IgD-negative memory B cell (primary cell): ENCODE results near the gene TYMP. TPM values are rescaled to one million over a fixed set of nuclear protein-coding genes. Genes with fewer than 3 reads are reported as not detected.

Source experiments
- H3K27ac Mint-ChIP-seq, 3 donors: one replicate each; pipeline ENCODE4 v1.8.0; 2020 to 2022; ENCODE audit warnings: mild to moderate bottlenecking in 3 of 3, mixed read lengths in 3 of 3, moderate library complexity in 1 of 3
- H3K27me3 Mint-ChIP-seq: one replicate; pipeline ENCODE4 v1.8.0; 2021; ENCODE audit warnings: mixed read lengths
- H3K36me3 Mint-ChIP-seq: one replicate; pipeline ENCODE4 v1.8.0; 2020; ENCODE audit warnings: mild to moderate bottlenecking, mixed read lengths
- H3K4me1 Mint-ChIP-seq, 3 donors: one replicate each; pipeline ENCODE4 v1.8.0; 2020 to 2022; ENCODE audit warnings: mixed read lengths in 3 of 3, mild to moderate bottlenecking in 1 of 3
- H3K4me3 Mint-ChIP-seq, 4 donors: one replicate each; pipeline ENCODE4 v1.8.0; 2020 to 2022; ENCODE audit warnings: mild to moderate bottlenecking in 4 of 4, mixed read lengths in 4 of 4, moderate library complexity in 3 of 4
- H3K9me3 Mint-ChIP-seq, 3 donors: one replicate each; pipeline ENCODE4 v1.8.0; 2020 to 2021; ENCODE audit warnings: mixed read lengths in 3 of 3, mild to moderate bottlenecking in 1 of 3
- polyA plus RNA-seq: library from polyadenylated mRNA; unstranded; fragments of 300-500 nt; fragmentation: Illumina TruSeq; gene quantifications from one replicate; pipeline ENCODE4 v1.2.3, GENCODE V29; 2021

The TYMP gene
- polyA plus RNA-seq, 1 donor from 2014 or later, result 56.8 TPM

DNA sequence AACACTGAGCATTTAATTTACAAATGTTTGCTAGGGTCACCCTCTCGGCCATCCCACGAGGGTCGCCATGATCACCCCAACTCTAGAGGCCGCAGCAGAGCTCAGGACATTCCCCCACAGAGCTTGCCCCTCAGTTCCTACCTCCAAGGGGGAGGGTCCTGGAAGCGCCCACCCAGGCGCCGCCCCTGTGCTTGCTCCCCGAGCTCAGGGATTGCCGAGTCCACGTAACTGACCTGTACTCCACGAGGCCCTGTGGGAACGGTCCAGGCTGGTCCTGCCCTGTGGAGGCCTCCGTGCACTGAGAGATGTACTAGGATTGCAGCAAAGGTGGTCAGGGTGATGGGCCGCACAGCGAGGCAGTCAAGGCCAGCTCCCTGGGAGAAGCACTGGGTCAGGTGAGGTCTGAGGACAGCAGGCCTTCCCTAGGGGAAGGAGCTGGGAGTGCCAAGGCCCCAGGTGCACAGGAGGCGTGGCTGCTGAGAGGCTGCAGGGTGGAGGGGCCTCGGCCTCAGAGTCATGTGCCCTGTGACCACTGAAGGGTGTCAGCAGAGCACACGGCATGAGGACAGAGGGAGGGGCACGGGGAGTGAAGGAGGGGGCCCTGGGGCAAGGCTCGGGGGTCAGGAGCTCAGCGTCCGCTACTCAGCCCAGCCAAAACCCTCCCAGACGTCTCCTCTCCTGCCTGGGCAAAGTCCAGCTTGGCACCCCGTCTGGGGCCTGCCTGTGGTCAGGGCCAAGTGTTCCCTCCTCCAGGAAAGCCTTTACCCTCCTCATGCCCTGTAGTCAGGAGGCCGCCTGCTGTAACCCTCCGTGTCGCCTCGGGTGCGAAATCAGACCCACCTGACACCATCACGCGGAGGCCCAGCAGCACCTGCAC lies 45.6 kb downstream of the TYMP start:
- Mint-ChIP-seq H3K27ac (no peak overlapping the region), H3K4me1 (peaks cover 3 to 5% (median 4%) of the 10 kb centered on the region in 3 donors), H3K9me3 (no peaks in the 10 kb centered on the region), H3K36me3 (no peaks in the 10 kb centered on the region), H3K27me3 (peaks cover 12% of the 10 kb centered on the region), H3K4me3 (peak overlapping the region in 1 of 4 donors; percentile 54)

DNA sequence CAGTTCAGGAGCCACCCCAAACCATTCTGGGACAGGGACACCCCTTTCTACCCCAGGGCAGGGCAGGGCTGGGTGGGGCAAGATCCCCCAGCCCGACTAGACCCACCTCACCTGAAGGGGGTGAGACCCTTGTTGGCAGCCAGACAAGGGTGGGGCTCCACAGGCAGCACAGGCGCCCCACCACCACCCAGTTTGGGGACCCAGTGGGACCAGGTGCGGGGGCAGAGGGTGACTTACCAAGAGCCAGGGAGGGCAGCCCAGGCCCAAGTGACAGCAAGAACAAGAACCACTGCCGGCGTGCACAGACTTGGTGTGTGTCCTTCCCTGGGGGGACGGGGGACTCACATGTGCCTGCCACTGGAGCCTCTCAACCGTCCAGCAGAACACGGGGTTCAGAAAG lies 46.3 kb downstream of the TYMP start:
- H3K9me3 Mint-ChIP-seq, result no peaks in the 10 kb centered on the region
- peaks cover 3 to 5% (median 4%) of the 10 kb centered on the region in 3 donors for H3K4me1 Mint-ChIP-seq
- no peak overlapping the region for H3K27ac Mint-ChIP-seq
- H3K27me3 Mint-ChIP-seq, result peaks cover 12% of the 10 kb centered on the region
- no peaks in the 10 kb centered on the region for H3K36me3 Mint-ChIP-seq
- no peak overlapping the region for H3K4me3 Mint-ChIP-seq

DNA sequence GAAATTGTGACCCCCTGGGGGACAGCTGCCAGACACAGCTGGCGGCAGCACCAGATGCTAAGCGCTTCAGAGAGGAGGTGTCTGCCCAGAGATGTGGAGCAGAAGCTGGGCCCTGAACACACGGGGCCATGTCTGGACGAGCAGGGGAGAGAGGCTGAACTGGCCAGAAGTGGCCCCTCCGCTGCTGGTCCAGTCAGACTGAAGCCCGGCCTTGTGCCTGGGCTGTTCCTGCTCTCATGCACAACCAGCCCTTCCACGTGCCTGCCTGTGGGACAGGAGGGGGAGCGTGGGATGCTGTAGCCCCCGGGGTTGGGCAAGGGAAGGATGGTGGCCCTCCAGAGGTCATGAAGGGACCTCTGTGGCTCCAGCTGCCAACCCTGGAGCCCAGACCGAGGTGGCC lies 46.7 kb downstream of the TYMP start:
- Mint-ChIP-seq H3K27ac (no peak overlapping the region), H3K4me1 (peaks cover 3 to 5% (median 4%) of the 10 kb centered on the region in 3 donors), H3K9me3 (no peaks in the 10 kb centered on the region), H3K27me3 (peaks cover 12% of the 10 kb centered on the region), H3K4me3 (peak overlapping the region in 1 of 4 donors; percentile 60), H3K36me3 (no peaks in the 10 kb centered on the region)

DNA sequence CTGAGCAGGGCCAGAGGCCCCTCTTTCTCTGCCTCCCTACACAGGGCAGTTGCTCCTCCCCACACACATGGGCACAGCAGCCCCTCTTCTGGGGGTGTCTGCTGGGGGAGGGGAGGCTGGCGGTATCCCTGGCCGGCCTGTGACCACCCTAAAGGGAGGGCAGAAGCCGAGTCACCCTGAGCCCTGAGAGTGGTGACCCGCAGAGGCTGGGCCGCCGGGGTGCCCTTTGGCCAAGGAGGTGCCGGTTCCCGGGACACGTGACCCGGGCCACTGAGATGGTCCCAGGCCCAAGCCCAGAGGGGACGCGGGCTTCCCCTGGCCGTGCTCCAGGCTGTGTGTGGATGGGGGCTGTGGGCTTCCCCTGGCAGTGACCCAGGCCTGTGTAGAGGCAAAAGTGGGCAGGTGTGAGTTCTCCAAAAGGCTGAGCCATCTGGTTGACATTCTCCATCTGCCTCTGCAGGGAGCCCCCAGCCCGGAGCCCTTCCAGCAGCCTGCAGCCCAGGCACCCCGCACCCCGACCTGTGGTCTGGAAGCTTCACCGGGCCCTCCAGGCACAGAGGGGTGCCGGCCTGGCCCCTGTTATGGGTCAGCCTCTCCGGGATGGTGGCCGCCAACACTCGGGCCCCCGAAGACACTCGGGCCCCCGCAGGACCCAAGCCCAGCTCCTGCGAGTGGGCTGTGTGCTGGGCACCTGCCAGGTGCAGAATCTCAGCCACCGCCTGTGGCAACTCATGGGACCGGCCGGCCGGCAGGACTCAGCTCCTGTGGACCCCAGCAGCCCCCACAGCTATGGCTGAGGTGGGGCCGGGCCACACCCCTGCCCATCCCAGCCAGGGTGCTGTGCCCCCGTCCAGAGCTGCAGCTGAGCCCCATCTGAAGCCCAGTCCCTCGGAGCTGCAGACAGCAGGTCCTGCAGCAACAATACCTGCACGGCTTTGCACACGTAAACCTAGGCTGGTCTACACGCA lies 47.4 kb downstream of the TYMP start:
- peaks cover 12% of the 10 kb centered on the region for H3K27me3 Mint-ChIP-seq
- H3K27ac Mint-ChIP-seq, result peak overlapping the region in 1 of 3 donors; percentile 19
- H3K4me1 Mint-ChIP-seq, result peaks cover 3 to 5% (median 4%) of the 10 kb centered on the region in 3 donors
- H3K9me3 Mint-ChIP-seq, result no peaks in the 10 kb centered on the region
- no peaks in the 10 kb centered on the region for H3K36me3 Mint-ChIP-seq
- peak overlapping the region; percentile 17 to 72 (median 62) for H3K4me3 Mint-ChIP-seq

DNA sequence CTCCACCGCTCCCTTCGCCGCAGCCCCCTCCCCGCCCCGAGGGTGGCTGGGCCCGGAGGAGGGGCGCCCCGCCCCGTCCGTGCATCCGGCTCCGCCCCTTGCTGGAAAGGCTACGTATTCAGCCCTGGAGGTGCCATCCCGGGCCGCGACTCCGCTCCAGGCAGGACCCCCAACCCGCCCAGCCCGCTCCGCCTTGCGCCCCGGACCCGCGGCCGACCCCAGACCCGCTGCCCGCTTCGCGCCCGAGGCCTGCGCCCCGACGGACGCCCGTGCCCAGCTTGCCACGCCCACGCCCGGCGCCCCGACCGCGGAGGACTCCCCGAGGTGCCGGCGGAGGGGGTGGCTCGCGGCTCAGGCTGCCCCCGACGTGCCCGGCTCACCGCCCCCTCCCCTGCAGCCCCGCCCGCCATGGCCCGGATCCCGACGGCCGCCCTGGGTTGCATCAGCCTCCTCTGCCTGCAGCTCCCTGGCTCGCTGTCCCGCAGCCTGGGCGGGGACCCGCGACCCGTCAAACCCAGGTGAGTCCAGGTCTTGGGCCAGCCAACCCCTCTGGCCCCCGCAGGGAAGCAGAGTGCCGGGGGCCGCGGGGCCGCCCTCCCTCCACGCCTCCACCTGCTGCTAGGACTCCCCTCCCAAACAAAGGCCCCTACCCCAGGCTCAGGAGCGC lies 48.2 kb downstream of the TYMP start, which contains the start of gene ADM2:
ADM2 (plus strand) TSS at position 104 of the 667 bp plus-strand sequence; CDS start at position 409, 305 bp downstream.
- H3K27ac Mint-ChIP-seq, result peak within 1 kb of the TSS in 1 of 3 donors; percentile 88
- H3K36me3 Mint-ChIP-seq, result no peaks in the 10 kb centered on the region
- H3K9me3 Mint-ChIP-seq, result no peaks in the 10 kb centered on the region
- H3K27me3 Mint-ChIP-seq, result peaks cover 12% of the 10 kb centered on the region
- H3K4me1 Mint-ChIP-seq, result peaks cover 3 to 5% (median 4%) of the 10 kb centered on the region in 3 donors
- peak within 1 kb of the TSS; percentile 73 to 84 (median 80) for H3K4me3 Mint-ChIP-seq

DNA sequence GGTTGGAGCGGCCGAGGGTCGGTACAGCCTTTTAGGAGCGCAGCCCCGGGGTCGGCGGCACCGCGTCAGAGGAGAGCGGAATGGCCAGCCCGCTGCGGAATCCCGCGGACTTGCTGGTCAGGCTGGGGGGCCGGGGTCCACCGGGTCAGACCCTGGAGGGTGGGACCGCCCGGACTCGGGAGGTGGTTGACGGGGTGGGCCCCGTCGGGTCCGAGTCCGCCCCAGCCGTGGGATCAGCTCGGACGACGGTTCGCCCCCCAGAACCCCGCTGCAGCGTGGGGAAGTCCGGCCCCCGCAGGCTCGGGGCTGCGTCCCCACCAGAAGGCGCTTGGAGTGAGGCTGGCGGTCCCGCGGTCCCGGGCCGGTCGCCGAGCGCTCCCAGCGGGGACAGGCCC lies 48.8 kb downstream of the TYMP start:
- H3K36me3 Mint-ChIP-seq, result no peaks in the 10 kb centered on the region
- peaks cover 12% of the 10 kb centered on the region for H3K27me3 Mint-ChIP-seq
- H3K4me3 Mint-ChIP-seq, result peak overlapping the region in 3 of 4 donors; percentile 14 to 64 (median 47)
- peaks cover 3 to 5% (median 4%) of the 10 kb centered on the region in 3 donors for H3K4me1 Mint-ChIP-seq
- no peak overlapping the region for H3K27ac Mint-ChIP-seq
- H3K9me3 Mint-ChIP-seq, result no peaks in the 10 kb centered on the region

DNA sequence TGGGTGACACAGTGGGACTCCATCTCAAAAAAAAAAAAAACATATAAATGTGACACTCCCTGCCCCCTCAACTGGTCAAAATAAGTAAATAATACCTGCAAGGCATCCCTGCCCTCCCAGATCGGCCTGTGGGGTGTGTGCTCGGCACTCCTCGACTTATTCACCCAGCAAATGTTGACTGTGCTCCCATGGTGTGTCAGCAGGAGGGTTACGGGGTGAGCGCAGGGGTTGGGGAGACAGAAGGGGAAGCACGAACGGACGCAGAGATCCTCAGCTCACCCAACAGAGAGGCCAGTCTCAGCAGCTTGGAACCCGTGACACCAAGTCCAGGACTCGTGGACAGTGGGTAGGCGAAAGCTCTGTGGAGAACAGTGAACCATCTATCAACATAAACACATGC lies 50.1 kb downstream of the TYMP start:
- Mint-ChIP-seq H3K9me3 (no peaks in the 10 kb centered on the region), H3K27me3 (peaks cover 12% of the 10 kb centered on the region), H3K36me3 (no peaks in the 10 kb centered on the region), H3K4me3 (peak overlapping the region; percentile 73 to 83 (median 79)), H3K4me1 (peaks cover 4 to 6% (median 5%) of the 10 kb centered on the region in 3 donors), H3K27ac (peak overlapping the region in 2 of 3 donors; percentile 56 to 76)

DNA sequence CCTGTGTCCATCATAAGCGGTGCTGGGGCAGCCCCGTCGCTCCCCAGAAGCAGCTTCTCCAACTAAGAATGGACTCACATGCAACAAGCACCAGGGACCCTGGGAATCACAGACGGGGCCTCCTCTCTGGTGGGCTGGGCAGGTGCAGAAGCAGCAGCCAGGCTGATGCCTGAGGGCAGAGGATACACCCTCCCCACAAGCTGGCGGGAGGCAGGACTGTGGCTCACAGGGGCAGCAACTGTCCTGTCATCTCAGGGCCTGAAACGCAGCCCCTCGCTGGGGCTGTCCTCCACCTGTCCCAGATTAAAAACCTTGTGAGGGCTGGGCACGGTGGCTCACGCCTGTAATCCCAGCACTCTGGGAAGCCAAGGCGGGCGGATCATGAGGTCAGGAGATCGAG lies 51.9 kb downstream of the TYMP start:
- Mint-ChIP-seq H3K27me3 (peaks cover 8% of the 10 kb centered on the region), H3K4me3 (peak overlapping the region in 2 of 4 donors; percentile 55 to 75), H3K9me3 (no peaks in the 10 kb centered on the region), H3K4me1 (peaks cover 9 to 19% (median 14%) of the 10 kb centered on the region in 3 donors), H3K36me3 (peaks cover 3% of the 10 kb centered on the region), H3K27ac (peak overlapping the region in 2 of 3 donors; percentile 74 to 83)

DNA sequence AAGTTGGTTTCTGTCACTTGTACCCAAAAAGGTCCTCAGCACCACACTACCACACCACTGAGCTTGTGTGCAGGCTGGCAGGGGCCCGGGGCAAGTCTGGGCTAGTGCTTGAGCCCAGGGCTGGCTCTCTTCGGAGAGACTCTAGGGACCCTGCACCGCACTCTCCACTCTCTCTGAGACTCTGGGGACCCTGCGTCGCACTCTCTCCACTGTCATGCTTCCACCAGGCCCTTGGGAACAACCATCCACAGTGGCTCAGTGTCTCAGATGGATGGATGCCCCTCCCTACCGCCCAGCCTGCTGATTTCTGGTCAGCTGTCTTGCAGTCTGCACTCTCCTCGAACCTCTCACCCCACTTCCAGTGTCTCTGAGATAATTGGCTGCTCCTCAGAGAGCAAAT lies 52.9 kb downstream of the TYMP start:
- Mint-ChIP-seq H3K27ac (peak overlapping the region in 2 of 3 donors; percentile 33 to 57), H3K4me1 (peaks cover 10 to 27% (median 21%) of the 10 kb centered on the region in 3 donors), H3K9me3 (no peaks in the 10 kb centered on the region), H3K4me3 (peak overlapping the region in 3 of 4 donors; percentile 52 to 75 (median 68)), H3K36me3 (peaks cover 4% of the 10 kb centered on the region), H3K27me3 (peaks cover 7% of the 10 kb centered on the region)

Other genes with a start within 250 kb of the TYMP start
- gene PLXNB2, start 222.4 kb downstream of the TYMP start, polyA plus RNA-seq, result 2.7 TPM
- 1.2 TPM for gene DENND6B, start 203.0 kb downstream of the TYMP start, polyA plus RNA-seq
- gene PPP6R2, start 186.7 kb downstream of the TYMP start, polyA plus RNA-seq, result 27.0 TPM
- gene SBF1, start 55.0 kb downstream of the TYMP start, polyA plus RNA-seq, result 17.5 TPM
- gene ADM2, start 48.5 kb downstream of the TYMP start, polyA plus RNA-seq, result 1.5 TPM
- gene MIOX, start 43.2 kb downstream of the TYMP start, polyA plus RNA-seq, result not detected
- gene LMF2, start 22.3 kb downstream of the TYMP start, polyA plus RNA-seq, result 26.4 TPM
- gene NCAPH2, start 21.8 kb downstream of the TYMP start, polyA plus RNA-seq, result 39.4 TPM
- gene SCO2, start 4.4 kb downstream of the TYMP start, polyA plus RNA-seq, result 11.8 TPM
- gene KLHDC7B, start 15.9 kb upstream of the TYMP start, polyA plus RNA-seq, result 4.7 TPM
- not detected for gene SYCE3, start 32.9 kb upstream of the TYMP start, polyA plus RNA-seq
- 1.6 TPM for gene CPT1B, start 48.4 kb upstream of the TYMP start, polyA plus RNA-seq
- 38.6 TPM for gene CHKB, start 52.8 kb upstream of the TYMP start, polyA plus RNA-seq
- not detected for gene MAPK8IP2, start 70.8 kb upstream of the TYMP start, polyA plus RNA-seq
- 11.5 TPM for gene ARSA, start 98.1 kb upstream of the TYMP start, polyA plus RNA-seq
- not detected for gene SHANK3, start 142.8 kb upstream of the TYMP start, polyA plus RNA-seq
- not detected for gene ACR, start 208.2 kb upstream of the TYMP start, polyA plus RNA-seq